Left lobe of liver (tissue), 2 donors: Measurements from ENCODE around the gene PLEKHG2. TPM values are rescaled to one million over a fixed set of nuclear protein-coding genes. Genes with fewer than 3 reads are reported as not detected.

Source experiments
- ATAC-seq: fragments of 200-7000 bp; cut with Tn5 transposase; one replicate; pipeline ENCODE4 v1.9.1; 2020; ENCODE audit warnings: mild to moderate bottlenecking, moderate library complexity
- DNase-seq: peaks from one replicate; pipeline ENCODE4 v3.0.0-alpha.2; 2020; ENCODE audit warnings: low spot score
- total RNA-seq: library from RNA; stranded (reverse); gene quantifications from one replicate; pipeline ENCODE4 v1.2.1, GENCODE V29; 2021
- donor health status: DM: no; HTN: no; CAD: no; lungs with moderate emphysema.
- donor health status: DM: no; HTN: yes; CAD: no.

The PLEKHG2 gene
- total RNA-seq, 1 donor from 2014 or later, result 3.8 TPM

DNA sequence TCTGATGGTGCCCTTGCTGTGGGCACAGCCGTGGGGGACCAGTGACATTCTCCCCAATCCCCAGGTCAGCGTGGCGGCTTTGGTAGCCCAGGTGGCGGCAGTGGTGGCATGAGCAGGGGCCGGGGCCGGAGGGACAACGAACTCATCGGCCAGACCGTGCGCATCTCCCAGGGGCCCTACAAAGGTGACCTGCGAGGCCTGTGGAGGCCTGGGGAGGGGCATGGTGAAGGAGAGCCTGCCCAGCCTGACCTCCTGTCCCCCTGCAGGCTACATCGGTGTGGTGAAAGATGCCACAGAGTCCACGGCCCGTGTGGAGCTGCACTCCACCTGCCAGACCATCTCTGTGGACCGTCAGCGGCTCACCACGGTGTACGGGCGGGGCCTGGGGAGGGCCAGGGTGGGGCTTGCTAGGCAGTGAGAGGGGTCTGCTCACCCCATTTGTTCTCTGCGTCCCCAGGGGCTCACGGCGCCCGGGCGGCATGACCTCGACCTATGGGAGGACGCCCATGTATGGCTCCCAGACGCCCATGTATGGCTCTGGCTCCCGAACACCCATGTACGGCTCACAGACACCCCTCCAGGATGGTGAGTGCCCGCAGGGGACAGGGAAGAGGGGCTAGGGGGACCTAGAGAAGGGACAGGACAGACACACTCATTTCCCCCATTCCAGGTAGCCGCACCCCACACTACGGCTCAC lies 60.4 kb downstream of the PLEKHG2 start:
- DNase-seq, result no peak
- ATAC-seq, result peak; percentile 10

DNA sequence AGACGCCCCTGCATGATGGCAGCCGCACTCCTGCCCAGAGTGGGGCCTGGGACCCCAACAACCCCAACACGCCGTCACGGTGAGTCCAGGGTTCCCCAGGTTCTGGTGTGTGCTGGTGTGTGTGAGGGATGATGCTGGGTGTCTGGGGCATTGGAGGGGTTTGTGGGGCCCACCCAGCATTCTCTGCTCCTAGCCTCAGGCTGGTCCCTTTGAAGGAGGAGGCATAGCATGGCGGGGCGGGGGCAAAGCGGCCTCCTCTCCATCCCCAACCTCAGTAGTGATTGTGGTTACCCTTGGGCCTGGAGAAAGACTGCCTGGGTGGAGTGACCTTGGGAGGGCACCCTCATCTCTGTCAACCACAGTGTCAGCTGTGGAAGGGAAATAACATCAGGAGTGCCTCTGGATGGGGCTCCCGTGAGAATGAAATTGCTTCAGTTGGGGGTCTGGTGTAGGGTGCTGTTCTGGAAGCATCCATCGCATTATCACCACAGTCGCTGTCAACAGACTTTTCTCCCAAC lies 61.0 kb downstream of the PLEKHG2 start:
- ATAC-seq, result peak; percentile 7

DNA sequence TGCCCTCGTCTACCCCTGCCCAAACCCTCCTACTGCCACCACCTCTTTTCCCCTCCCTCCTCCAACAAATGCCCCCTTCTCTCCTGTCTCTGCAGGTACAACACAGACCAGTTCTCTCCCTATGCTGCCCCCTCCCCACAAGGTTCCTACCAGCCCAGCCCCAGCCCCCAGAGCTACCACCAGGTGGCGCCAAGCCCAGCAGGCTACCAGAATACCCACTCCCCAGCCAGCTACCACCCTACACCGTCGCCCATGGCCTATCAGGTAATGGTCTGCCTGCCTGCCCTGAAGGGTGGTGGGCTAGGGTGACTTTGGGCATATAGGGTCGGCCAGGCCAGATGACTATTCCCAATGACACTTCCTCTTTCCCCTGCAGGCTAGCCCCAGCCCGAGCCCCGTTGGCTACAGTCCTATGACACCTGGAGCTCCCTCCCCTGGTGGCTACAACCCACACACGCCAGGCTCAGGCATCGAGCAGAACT lies 61.7 kb downstream of the PLEKHG2 start:
- ATAC-seq (peak; percentile 73), DNase-seq (no peak)

More for the DNA sequence above, 61.0 kb downstream of the PLEKHG2 start:
- no peak for DNase-seq

DNA sequence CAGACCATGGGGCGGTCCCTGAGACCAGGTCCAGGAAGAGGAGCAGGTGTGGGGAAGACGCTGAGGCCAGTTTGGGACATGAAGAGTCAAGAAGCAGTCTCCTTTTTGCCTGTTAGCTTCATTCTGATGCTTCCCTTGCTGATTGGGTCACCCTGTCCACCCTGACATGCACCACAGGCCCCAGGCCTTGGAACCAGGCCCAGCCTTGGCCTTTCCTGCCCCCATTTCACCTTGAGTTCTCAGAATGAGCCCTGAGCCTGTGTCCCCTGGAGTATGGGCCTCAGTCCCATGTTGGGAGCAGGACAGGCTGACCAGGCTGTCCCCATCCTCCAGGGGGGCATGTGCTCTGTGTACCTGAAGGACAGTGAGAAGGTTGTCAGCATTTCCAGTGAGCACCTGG lies 63.3 kb downstream of the PLEKHG2 start:
- ATAC-seq (no peak), DNase-seq (no peak)

Other genes starting within 250 kb of the PLEKHG2 start
- gene NCCRP1, start 215.7 kb upstream of the PLEKHG2 start, total RNA-seq, result 0.08 TPM
- 1.6 TPM for gene SYCN, start 208.4 kb upstream of the PLEKHG2 start, total RNA-seq
- not detected for gene IFNL3, start 167.7 kb upstream of the PLEKHG2 start, total RNA-seq
- not detected for gene IFNL4, start 163.8 kb upstream of the PLEKHG2 start, total RNA-seq
- not detected for gene IFNL2, start 144.3 kb upstream of the PLEKHG2 start, total RNA-seq
- not detected for gene IFNL1, start 116.3 kb upstream of the PLEKHG2 start, total RNA-seq
- 0.78 TPM for gene LRFN1, start 91.8 kb upstream of the PLEKHG2 start, total RNA-seq
- gene GMFG, start 76.6 kb upstream of the PLEKHG2 start, total RNA-seq, result 11.3 TPM
- 30.1 TPM for gene SAMD4B, start 70.2 kb upstream of the PLEKHG2 start, total RNA-seq
- 21.3 TPM for gene PAF1, start 21.6 kb upstream of the PLEKHG2 start, total RNA-seq
- gene MED29, start 21.3 kb upstream of the PLEKHG2 start, total RNA-seq, result 19.2 TPM
- 44.0 TPM for gene ZFP36, start 5.8 kb upstream of the PLEKHG2 start, total RNA-seq
- gene RPS16, start 23.3 kb downstream of the PLEKHG2 start, total RNA-seq, result 668 TPM
- 57.0 TPM for gene SUPT5H, start 32.9 kb downstream of the PLEKHG2 start, total RNA-seq
- 31.7 TPM for gene TIMM50, start 68.2 kb downstream of the PLEKHG2 start, total RNA-seq
- not detected for gene DLL3, start 86.3 kb downstream of the PLEKHG2 start, total RNA-seq
- gene SELENOV, start 102.5 kb downstream of the PLEKHG2 start, total RNA-seq, result not detected
- 0.43 TPM for gene EID2B, start 120.2 kb downstream of the PLEKHG2 start, total RNA-seq
- gene EID2, start 127.5 kb downstream of the PLEKHG2 start, total RNA-seq, result 6.6 TPM
- gene LGALS13, start 189.9 kb downstream of the PLEKHG2 start, total RNA-seq, result not detected
- gene LGALS16, start 243.2 kb downstream of the PLEKHG2 start, total RNA-seq, result not detected